GM12865 (cell line): Measurements from ENCODE around the gene MPZL2.

Experiments used
- DNase-seq: peaks from one replicate; pipeline ENCODE4 v3.0.0; 2010; ENCODE audit warnings: low read depth
- H3K4me3 ChIP-seq: 2 replicates; pipeline ENCODE4 v1.5.1; 2011; ENCODE audit warnings: mild to moderate bottlenecking, low read depth, low read length, control low read depth
- CTCF ChIP-seq: IDR thresholded peaks from 2 replicates; pipeline ENCODE4 v1.5.1; 2011; ENCODE audit warnings: low read length, control low read depth, low read depth, inconsistent platforms; ENCODE audit not compliant: insufficient read depth; ENCODE audit errors: missing control alignments

Gene MPZL2

GRCh38 chr11:118243993-118244762, 19.9 kb downstream of the MPZL2 start:
- no peak for DNase-seq
- no peak overlapping the region for H3K4me3 ChIP-seq
- no peak for TF ChIP-seq CTCF

- TF ChIP-seq CTCF: no peak
- H3K4me3 ChIP-seq: no peak overlapping the region
- DNase-seq: no peak
These were observed 20.9 kb downstream of the MPZL2 start for GRCh38 chr11:118243161-118243560.

GRCh38 chr11:118241764-118242098, 22.4 kb downstream of the MPZL2 start:
- DNase-seq: no peak
- no peak overlapping the region for H3K4me3 ChIP-seq
- no peak for TF ChIP-seq CTCF

GRCh38 chr11:118240999-118241763, 22.9 kb downstream of the MPZL2 start:
- no peak for TF ChIP-seq CTCF
- peak; percentile 75 for DNase-seq
- H3K4me3 ChIP-seq: no peak overlapping the region

- H3K4me3 ChIP-seq: no peak overlapping the region
- no peak for TF ChIP-seq CTCF
- DNase-seq: no peak
These were observed 24.4 kb downstream of the MPZL2 start for GRCh38 chr11:118239509-118240205.

- TF ChIP-seq CTCF: no peak
- no peak for DNase-seq
- no peak overlapping the region for H3K4me3 ChIP-seq
These were observed 25.2 kb downstream of the MPZL2 start for GRCh38 chr11:118238929-118239328.
